NCI-H460 (cell line): ENCODE measurements around the gene LAMA2. TPM values are rescaled to one million over a fixed set of nuclear protein-coding genes. Genes with fewer than 3 reads are reported as not detected.

ENCODE experiments used
- DNase-seq: peaks from one replicate; pipeline ENCODE4 v3.0.0-alpha.2; 2016; ENCODE audit warnings: low read depth; ENCODE audit errors: extremely low read depth
- total RNA-seq: library from RNA; depleted of rRNA; stranded (reverse); fragments of >200 nt; shearing (Covaris generic); gene quantifications from 2 replicates; pipeline ENCODE4 v1.2.3, GENCODE V29; 2014

The LAMA2 gene
- total RNA-seq, 1 experiment from 2014 or later: 0.74 TPM

DNA sequence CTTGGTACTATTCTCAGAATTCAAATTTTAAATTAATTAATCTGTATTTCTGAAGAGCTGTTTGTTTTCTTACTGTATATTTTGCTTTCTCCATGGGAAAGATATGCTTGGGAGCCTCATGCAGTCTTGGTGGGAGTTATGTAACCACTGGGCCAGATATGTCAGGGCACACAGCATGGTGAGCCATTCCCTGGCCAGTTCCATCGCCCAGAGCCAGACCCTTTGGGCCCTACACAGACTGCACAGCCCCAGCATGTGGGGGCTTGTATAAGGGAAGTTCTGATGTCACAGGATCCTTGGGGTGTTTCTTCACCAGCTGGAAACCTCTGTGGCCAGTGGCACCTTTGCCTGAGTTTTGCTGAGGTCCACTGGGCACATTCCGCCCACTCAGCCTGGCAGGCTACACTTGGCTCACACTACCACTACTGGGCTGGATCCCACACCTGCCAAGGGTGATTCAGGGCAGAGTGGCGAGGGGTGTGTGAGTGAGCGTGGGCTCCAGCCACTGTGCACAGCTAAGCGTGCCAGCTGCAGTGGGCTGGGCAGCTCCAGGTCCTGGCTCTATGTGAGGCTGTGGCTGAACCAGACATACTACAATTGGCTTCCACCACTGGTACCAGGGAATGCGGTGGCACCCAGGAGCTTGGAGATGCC, 533.5 kb downstream of the LAMA2 start:
- no peak for DNase-seq

DNA sequence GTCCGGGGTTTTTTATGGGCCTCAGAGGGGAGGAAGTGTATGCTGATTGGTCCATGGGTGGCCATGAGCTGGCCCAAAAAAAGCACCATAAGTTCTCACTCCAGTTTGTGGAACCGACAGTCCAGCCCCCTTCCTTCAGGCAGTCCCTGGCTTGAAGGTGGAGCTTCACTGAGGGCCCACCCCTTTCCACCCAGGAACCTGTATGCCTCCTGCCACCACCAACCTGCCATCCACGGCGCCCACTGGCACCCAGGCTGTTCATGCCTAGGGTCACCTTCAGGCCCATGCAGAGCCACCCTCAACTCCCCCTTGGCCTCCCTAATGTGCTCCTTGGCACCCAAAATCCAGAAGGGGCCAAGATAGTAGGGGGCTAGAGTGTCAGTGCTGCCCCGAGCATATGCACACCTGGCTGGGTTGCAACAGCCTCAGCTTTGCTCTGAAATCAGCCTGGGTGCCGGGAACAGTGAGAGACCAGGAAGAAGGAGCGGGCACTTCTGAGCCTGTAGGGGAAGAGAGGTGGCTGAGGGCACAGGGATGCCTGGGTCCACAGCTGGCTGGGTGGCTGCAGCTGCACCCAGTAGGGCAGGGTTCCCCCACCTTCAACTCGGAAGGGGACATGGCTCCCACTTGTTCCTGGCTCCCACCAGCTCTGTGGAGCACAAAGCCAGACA, 534.6 kb downstream of the LAMA2 start:
- no peak for DNase-seq

DNA sequence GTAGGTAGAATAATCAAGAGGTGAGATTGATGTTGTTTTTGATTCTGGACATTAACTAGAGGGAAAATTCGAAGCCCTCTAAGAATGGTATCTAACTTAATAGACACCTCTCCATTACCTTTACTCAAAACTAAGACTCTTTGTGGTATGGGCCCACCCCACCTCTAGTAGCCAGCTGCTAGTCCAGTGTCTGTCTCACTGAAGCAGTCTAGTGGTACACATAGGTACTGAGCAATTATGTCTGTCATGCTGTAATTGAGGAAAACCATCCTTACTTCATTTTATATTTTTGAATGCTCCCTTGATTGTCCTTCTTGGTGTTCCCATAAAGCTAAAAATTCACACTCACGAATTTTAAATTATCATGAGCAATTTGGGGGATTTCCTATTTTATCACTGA, 536.4 kb downstream of the LAMA2 start:
- DNase-seq: no peak

DNA sequence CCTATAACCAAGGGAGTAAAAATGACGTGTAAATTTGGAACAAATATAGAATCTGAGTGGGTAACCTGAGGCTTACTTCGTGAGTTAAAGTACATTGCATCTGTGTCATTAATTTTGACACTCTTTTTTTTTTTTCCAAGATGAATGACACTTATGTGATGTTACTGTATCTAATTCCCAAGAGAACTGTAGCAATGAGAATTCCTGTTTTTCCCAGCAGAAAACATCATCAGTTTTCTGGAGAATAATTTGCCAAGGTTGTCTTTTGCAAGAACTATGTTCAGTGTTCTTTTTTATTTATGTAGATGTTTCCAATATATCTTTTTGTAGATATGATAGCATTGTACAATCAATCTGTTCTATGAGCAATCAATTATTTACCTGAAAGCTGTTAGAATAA, 543.4 kb downstream of the LAMA2 start:
- DNase-seq: no peak

DNA sequence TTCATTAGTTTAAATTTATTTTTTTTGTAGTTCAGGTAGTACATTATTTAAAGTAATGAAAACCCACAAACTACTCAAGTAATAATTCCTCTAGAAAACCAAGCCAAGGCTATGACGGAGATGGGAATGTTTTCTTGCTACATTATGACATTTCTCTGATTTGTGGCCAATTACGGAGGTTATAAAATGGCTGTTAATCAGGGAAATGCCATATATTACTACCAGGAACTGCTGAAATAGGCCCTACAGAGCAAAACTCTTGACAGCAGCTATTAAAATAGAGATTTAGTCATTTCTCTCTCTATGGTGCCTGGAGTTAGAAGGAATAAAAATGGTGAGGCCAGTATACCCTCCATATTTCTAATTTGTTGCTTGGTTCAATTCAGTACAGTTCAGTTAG, 547.0 kb downstream of the LAMA2 start:
- no peak for DNase-seq

DNA sequence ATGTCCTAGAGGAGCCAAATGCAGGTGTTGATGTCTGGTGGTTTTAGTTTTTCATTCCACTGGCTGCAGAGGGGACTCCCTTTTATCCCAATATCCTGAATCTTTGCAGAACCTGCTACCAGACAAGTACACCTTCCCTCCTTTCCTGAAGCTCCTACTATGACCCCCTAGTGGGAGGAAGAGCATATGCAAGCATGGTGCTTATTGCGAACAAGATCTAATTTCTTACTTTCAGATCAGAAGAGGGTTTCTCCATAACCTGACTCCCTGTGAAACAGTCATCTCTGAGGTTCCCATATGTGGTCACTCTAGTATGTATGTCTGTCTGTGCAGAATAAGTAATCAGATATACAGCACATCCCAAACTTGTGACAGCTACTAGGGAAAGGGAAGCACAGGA, 549.8 kb downstream of the LAMA2 start:
- no peak for DNase-seq

DNA sequence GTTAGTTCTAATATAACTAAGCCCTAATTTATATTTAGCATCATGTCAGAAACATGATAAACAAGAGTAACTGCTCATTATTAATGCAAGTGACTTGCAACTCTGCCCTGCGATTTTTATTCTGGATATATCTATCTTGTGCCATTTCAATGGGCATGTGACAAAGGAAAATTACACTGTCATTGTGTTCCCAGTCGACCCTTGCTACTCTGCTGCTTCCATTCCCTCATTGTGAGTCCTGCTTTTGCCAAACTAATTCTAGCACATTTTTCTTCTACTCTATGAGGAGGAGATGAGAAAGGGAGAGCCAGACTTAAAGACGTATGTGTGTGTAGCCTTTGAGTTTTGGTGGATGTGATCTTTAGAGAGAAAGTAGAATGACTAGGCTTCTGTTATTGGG, 551.2 kb downstream of the LAMA2 start:
- DNase-seq: no peak

DNA sequence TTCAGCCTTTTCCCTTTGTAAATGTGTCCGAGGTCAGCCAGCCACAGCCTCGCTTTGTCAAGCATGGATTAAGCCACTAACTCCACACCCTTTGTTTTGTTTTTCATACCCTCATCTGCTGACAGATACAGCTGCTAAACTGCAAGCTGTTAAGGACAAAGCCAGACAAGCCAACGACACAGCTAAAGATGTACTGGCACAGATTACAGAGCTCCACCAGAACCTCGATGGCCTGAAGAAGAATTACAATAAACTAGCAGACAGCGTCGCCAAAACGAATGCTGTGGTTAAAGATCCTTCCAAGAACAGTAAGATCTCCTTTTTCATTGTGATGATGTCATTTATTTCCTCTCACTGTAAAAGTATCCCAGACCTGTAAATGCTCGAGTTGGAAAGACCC, 557.8 kb downstream of the LAMA2 start:
- DNase-seq: no peak

DNA sequence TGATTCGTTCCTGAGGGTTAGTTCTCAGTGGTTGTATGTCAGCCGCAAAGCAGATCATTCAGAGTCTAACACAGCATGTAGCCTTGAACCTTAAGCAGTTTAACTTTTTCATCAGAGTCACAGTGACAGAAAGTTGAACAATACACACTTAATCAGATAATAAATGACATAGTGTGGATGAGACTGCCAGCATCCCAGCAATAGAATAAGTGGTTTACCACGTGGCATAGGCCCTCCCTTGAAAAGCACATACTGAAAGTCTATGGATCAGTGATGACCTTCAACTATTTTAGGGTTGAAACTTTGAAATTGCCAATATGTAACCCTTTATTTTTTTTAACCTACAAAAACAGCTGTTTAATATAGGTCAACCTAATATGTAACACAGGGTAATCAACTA, 561.7 kb downstream of the LAMA2 start:
- no peak for DNase-seq

DNA sequence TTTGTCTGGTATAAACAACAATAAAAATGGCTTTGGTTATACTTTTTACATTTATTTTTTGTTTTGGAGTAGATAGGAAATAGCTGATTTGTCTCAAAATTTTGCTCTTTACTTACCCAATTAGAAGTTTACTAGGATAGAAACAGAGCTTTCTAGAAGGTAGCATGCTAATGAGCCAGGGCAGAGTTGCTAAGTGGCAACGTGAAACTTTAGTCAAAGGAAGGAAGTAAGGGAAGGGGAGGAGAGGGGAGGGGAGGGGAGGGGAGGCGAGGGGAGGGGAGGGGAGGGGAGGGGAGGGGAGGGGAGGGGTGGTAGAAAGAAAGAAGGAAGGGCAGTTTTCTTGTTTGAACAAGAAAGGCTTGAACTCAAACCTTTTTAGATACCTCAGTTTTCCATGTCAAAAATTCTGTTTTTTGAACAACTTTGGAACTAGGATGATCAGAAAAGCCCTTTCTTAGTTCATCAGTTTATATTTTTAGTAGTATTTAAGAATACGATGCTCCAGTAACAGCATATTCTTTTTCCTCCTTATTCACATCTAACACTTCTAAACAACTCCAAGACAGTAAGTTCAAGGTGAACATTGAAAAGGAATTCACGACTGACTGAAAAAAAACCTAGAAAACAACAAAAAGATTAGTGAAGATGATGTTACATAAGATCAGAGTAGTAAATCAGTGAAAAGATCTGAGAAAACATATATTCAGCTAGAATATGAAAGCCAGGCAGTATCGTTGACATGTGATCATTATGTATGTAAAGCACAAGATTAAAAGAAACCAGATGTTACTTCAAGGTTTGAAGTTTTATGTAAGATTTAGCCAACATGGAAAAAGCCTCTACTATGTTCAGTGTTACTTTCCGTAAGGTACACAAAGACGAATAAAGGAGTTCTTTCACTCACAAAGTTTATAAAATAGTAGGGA, 563.6 kb downstream of the LAMA2 start:
- no peak for DNase-seq

DNA sequence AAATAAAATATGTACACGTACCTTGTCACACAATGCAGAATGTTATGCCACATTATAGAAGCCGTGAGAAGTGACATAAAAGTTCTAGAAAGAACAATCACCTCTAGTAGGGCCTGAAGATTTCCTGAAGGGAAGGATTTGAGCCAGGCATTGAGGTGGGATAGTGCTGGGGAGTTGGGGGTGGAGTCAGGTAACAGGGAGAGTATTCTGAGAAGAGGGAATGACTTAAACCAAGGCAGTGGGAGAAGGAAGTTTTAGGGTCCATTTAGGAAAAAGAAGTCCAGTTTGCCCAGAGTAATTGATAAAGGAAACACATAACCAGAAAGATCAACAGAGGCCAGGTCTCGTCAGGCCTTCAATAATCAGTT, 564.2 kb downstream of the LAMA2 start:
- DNase-seq: no peak

DNA sequence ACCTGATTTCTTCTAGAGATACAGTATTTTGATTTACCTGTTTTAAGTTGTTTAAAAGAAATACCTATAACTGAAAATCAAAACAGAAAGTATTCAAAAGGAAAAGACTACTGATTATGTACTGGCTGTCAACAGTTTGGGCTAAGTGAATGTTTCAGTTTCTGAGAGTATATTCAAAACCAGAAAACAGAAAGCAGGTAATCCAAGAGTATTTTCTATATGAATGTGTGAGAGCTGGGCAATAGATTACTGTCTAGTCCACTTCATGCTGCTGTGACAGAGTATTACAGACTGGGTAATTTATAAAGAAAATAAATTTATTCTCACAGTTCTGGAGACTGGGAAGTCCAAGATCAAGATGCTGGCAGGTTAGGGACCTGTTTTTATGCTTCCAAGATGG, 566.0 kb downstream of the LAMA2 start:
- no peak for DNase-seq

DNA sequence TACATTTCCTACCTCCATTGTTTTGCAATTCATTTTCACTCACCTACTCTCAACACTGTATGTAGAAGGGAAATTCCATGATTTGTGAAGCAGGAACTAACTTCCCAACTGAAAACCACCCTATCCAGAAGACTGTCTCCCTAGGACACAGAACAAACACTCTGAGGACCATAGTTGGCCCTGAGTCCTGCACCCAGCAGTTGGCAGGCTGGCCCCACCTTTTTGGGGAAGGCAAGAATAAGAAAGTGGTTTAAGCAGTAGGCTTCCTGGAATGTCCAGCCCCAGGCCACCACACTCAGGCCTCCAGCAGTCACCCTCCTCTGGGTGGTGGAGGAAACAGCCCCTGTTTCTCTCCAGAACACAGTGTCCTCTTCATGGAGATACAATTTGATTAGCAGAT, 568.2 kb downstream of the LAMA2 start:
- no peak for DNase-seq

DNA sequence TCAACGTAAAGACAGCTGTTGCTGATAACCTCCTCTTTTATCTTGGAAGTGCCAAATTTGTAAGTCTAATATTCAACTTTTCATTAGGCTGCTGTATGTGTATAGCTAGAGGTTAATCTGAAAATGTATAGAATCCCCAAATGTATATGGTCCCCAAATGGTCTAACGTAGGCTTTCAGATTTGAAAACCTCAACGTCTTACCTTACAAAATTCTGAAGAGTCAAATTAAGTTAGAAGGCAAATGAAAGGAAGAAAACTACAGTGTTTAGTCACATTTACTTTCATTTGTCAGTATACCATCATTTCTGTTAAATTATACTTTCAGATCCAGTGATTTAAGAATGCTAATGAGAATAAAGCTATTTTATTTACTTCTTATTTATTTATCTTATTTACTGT, 570.1 kb downstream of the LAMA2 start:
- no peak for DNase-seq

DNA sequence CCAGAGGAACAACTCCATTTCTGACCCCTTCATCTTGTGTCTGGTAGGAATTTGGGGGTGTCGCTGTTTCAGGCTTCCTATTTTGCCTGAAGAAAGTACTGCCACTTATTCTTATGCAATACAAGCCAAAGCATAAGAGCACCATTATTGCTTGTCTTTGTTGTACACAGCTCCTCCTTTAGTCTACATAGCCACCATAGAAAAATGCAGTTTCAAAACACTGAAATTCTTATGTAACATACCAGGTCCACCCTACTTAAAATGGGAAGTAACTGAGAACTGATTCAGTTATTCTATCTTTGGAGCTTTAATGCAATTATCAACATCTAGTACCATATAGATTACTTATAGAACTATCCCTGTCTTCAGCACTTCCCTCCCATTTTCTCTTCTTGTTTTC, 571.5 kb downstream of the LAMA2 start:
- DNase-seq: no peak

DNA sequence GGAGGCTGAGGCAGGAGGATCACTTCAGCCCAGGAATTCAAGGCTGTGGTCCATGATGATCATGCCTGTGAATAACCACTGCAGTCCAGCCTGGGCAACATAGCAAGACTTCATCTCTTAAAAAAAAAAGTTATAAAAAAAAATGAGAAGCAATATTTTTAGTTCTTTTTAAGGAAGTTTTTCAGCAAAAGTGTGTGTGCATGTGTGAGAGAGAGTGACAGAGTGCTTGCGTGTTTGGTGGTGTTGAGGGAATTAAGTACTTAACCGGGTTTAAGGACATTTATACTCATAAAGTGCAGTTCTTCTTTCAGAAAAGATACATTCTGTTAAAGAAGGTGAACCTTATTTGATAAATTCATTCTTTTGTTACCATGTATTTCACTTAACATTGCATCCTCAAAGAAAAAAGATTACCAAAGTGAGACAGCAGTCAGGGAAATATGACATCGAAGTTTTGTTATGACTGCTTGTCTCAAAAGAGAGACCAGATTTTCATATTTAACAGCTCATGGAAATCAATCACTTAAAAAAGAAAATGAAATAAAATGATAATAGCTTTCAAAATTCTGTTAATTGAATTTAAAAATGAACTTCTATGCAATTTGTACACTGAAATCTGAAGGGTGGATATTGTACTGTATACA, 572.3 kb downstream of the LAMA2 start:
- no peak for DNase-seq

DNA sequence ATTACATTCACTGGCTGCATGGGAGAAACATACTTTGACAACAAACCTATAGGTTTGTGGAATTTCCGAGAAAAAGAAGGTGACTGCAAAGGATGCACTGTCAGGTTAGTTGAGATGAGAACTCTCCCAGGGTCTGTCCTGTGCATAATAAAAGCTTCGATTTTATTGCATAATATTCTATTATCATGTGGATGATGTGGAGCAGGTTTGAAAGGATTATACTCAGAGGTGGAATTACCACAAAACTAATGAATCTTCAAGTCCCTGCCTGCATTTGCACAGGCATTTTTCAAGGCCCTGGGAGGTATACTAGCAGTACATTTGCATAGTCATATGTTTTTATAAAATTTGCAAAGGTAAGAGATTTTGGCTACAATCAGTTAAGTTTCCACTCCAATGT, 577.3 kb downstream of the LAMA2 start:
- no peak for DNase-seq

DNA sequence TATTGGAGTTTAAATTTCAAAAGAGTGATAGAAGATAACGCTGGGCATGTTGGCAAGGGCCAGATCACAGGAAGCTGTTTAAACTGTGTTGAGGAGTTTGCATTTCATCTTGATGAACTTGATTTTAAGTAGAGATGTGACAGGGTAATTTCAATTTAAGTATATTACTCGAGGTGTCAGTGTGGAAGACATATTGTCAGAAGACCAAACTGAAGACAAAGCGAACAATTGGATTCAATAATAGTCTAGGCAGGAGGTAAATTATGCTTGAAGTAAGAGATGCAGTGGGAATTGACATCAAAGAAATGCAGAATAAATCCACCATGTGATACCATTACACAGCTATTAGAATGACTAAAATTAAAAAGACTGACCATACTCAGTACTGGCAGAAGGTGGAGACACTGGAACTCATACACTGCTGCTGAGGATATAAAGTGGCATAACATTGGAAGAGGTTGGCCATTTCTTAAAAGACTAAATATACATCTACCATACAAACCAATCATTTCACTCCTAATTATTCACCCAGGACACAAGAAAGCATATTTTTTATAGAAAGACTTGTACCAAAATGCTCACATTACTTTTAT, 586.2 kb downstream of the LAMA2 start:
- DNase-seq: no peak

DNA sequence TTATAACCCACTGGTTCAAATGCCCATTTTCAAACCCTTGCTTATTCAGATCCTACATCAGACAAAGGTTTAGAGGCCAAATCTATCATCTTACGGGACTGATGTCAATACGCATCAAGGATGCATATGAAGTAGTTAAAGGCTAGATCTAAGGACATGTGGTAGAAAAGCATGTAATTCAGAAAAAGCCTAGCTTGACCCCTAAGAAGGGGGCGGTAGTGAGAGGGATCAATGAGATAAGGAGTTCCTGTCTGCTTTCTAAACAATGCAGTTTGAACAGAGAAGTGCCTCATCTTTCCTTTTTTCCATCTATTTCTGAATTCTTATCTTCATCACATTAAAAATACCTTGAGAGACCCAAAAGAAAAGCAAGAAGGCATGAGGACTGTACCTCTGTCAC, 589.3 kb downstream of the LAMA2 start:
- DNase-seq: no peak

DNA sequence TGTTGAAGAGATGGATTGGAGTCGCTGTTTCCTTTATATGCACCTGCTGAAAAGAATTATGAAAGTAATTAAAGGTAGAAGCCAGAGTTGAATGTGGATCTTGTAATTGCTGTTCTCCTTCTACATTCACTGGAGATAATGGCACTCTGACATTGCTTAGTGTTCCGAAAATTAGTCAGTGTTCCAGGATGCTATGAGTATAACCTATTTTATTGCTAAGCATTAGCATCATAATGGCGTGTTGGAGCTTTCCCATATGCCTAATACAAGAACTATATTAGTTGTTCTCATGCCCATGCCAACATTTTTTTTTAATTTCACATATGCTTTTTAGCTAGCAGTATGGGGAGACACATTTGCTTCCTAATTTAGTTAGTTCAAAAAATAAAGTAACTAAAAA, 590.6 kb downstream of the LAMA2 start:
- DNase-seq: no peak
